GM12878 (cell line): ENCODE results near the gene RTN3. TPM values are rescaled to one million over a fixed set of nuclear protein-coding genes. Genes with fewer than 3 reads are reported as not detected.
A peak's percentile ranks its signal among the peaks of the same experiment; 100 is the strongest.

Experiments used
- BACH1 ChIP-seq: fragments of 450-650 bp; IDR thresholded peaks from 2 replicates; pipeline ENCODE4 v1.6.1; 2017; ENCODE audit warnings: mild to moderate bottlenecking, borderline replicate concordance
- CBX3 ChIP-seq: fragments of 200-600 bp; sonication (generic); IDR thresholded peaks from 2 replicates; pipeline ENCODE4 v1.6.1; 2016; ENCODE audit warnings: low read depth, borderline replicate concordance
- CBX5 ChIP-seq: sonication (generic); IDR thresholded peaks from 2 replicates; pipeline ENCODE4 v1.6.1; 2016; ENCODE audit warnings: low read depth, moderate library complexity, mild to moderate bottlenecking, inconsistent platforms
- CEBPB ChIP-seq, 2 experiments: fragments of 150-350 bp in 1 of 2; IDR thresholded peaks; 2 replicates each; pipeline ENCODE4 v1.6.1; 2012 to 2014; ENCODE audit warnings: low read depth in 2 of 2, low read length in 2 of 2, borderline replicate concordance in 1 of 2, inconsistent platforms in 1 of 2
- EP300 ChIP-seq, 2 experiments: fragments of 150-350 bp in 1 of 2; IDR thresholded peaks; 2 replicates each; pipeline ENCODE4 v1.6.1; 2011 to 2012; ENCODE audit warnings: low read depth in 2 of 2, low read length in 2 of 2, borderline replicate concordance in 1 of 2, improper control_type of control experiment in 1 of 2, inconsistent platforms in 1 of 2; ENCODE audit not compliant: control insufficient read depth in 1 of 2
- ESRRA ChIP-seq: IDR thresholded peaks from 2 replicates; pipeline ENCODE4 v1.6.1; 2012; ENCODE audit warnings: mild to moderate bottlenecking, low read length, improper control_type of control experiment
- IKZF1 ChIP-seq: fragments of 450-650 bp; conservative IDR thresholded peaks from 2 replicates; pipeline ENCODE4 v1.6.1; 2017; ENCODE audit warnings: antibody characterized with exemption, mild to moderate bottlenecking
- NBN ChIP-seq: fragments of 450-650 bp; IDR thresholded peaks from 2 replicates; pipeline ENCODE4 v1.6.1; 2016
- POLR2AphosphoS5 ChIP-seq: IDR thresholded peaks from 2 replicates; pipeline ENCODE4 v1.6.1; 2011; ENCODE audit warnings: mild to moderate bottlenecking, low read length, inconsistent platforms
- RFX5 ChIP-seq: IDR thresholded peaks from 2 replicates; pipeline ENCODE4 v1.6.1; 2011; ENCODE audit warnings: low read depth, low read length, improper control_type of control experiment
- SKIL ChIP-seq: fragments of 450-650 bp; IDR thresholded peaks from 2 replicates; pipeline ENCODE4 v1.6.1; 2017; ENCODE audit warnings: mild to moderate bottlenecking, low read depth, inconsistent platforms; ENCODE audit not compliant: poor library complexity, severe bottlenecking
- SPI1 ChIP-seq: IDR thresholded peaks from 2 replicates; pipeline ENCODE4 v1.6.1; 2011; ENCODE audit warnings: low read depth, mild to moderate bottlenecking, low read length, moderate library complexity, borderline replicate concordance; ENCODE audit not compliant: insufficient read depth
- STAT3 ChIP-seq: IDR thresholded peaks from 2 replicates; pipeline ENCODE4 v1.6.1; 2011; ENCODE audit warnings: low read depth, low read length, improper control_type of control experiment
- TCF7 ChIP-seq: IDR thresholded peaks from 2 replicates; pipeline ENCODE4 v1.6.1; 2014; ENCODE audit warnings: antibody characterized with exemption, borderline replicate concordance
- WRNIP1 ChIP-seq: IDR thresholded peaks from 2 replicates; pipeline ENCODE4 v1.6.1; 2011; ENCODE audit warnings: low read depth, low read length, improper control_type of control experiment, borderline replicate concordance
- YY1 ChIP-seq: IDR thresholded peaks from 2 replicates; pipeline ENCODE4 v1.6.1; 2011; ENCODE audit warnings: low read depth, mild to moderate bottlenecking, low read length
- ZNF217 ChIP-seq: fragments of 450-650 bp; IDR thresholded peaks from 2 replicates; pipeline ENCODE4 v1.6.1; 2017; ENCODE audit warnings: antibody characterized with exemption, mild to moderate bottlenecking
- ZZZ3 ChIP-seq: IDR thresholded peaks from 2 replicates; pipeline ENCODE4 v1.6.1; 2011; ENCODE audit warnings: low read depth; ENCODE audit not compliant: control insufficient read depth, insufficient read length
- polyA plus RNA-seq, 11 experiments: library from polyadenylated mRNA; depleted of rRNA in 4 of 11; unstranded in 6 of 11; stranded (reverse) in 5 of 11; fragments of >200 nt; fragmentation: Nextera tagmentation in 4 of 11; fragmentation: Illumina TruSeq in 1 of 11; extraction: Ambion mirVana in 4 of 11; extraction: Trizol in 1 of 11; gene quantifications; 1 replicate in 1 of 11; 2 replicates in 10 of 11; pipeline versions ENCODE4 v1.2.1 to v1.2.3, GENCODE V29; 2011 to 2016; ENCODE audit warnings: inconsistent platforms in 2 of 11, missing spikeins in 2 of 11, low read depth in 1 of 11
- total RNA-seq, 4 experiments: library from RNA; depleted of rRNA in 3 of 4; stranded (reverse); fragments of >200 nt in 3 of 4; fragmentation: Illumina TruSeq in 1 of 4; extraction: Trizol in 1 of 4; gene quantifications; 2 replicates each; pipeline versions ENCODE4 v1.2.1 to v1.2.3, GENCODE V29; 2013 to 2021

RTN3 gene
- total and polyA plus RNA-seq, 10 of the 15 experiments (the other 5 are each of a cell fraction or from before 2014, with no cell fraction given): 22.9 to 64.2 (median 47.0) TPM

GRCh38 chr11:63682066-63683021, 1.0 kb downstream of the RTN3 start (continued):
- TF ChIP-seq EP300 (IDR thresholded peaks at IDR 0.05; ENCODE audit: borderline replicate concordance in 1 of 2, control insufficient read depth in 1 of 2, low read depth in 2 of 2, low read length in 2 of 2) (no peak), TCF7 (no peak), CEBPB (IDR thresholded peaks at IDR 0.05; ENCODE audit: borderline replicate concordance in 1 of 2, low read depth in 2 of 2, low read length in 2 of 2) (no peak), ZNF217 (no peak), CBX5 (no peak), IKZF1 (no peak), RFX5 (no peak), SKIL (no peak), CBX3 (no peak), ESRRA (no peak), WRNIP1 (no peak), YY1 (0 out of 2 replicates have a peak, but pooled peaks have one; percentile 34), ZZZ3 (no peak), SPI1 (no peak), POLR2AphosphoS5 (no peak), NBN (peak; percentile 7; the same call in 1 of the 2 replicates), STAT3 (no peak), BACH1 (no peak)
